HTR-8/SVneo (cell line): ENCODE data around the gene MLIP.
A peak's percentile ranks its signal among the peaks of the same experiment; 100 is the strongest.
"Not testable (repeated sequence)": the region's sequence is repeated elsewhere in the genome, so short reads cannot be mapped to it uniquely, and the experiment has no call there.

Experiments
- DNase-seq: peaks from one replicate; pipeline ENCODE4 v3.0.0; 2011; ENCODE audit warnings: low spot score, mixed read lengths; ENCODE audit not compliant: insufficient read length
- FAIRE-seq: peaks from 2 replicates; lab custom pipeline; 2011; peaks lifted over from hg19 to GRCh38; lab: Jason Lieb, UNC

MLIP gene

GRCh38 chr6:54111341-54112045, at the start of gene MLIP:
TSS of gene MLIP (plus strand) at chr6:54111443. CDS start at chr6:54111480, 37 bp downstream.
- no peak for FAIRE-seq

GRCh38 chr6:54063228-54063539, 48.1 kb upstream of the MLIP start:
- FAIRE-seq = no peak
- no peak for DNase-seq

More at GRCh38 chr6:54111341-54112045, at the start of gene MLIP:
- no peak for DNase-seq

- no peak for FAIRE-seq
- DNase-seq = no peak
Observed at GRCh38 chr6:54068694-54069093, 42.5 kb upstream of the MLIP start.

- DNase-seq (no peak), FAIRE-seq (peak; percentile 70)
Observed at GRCh38 chr6:54070025-54070424, 41.2 kb upstream of the MLIP start.

GRCh38 chr6:54071821-54072340, 39.4 kb upstream of the MLIP start:
- FAIRE-seq = no peak
- no peak for DNase-seq

GRCh38 chr6:54072635-54073313, 38.5 kb upstream of the MLIP start:
- DNase-seq = no peak
- FAIRE-seq = no peak

GRCh38 chr6:54073487-54073886, 37.8 kb upstream of the MLIP start:
- DNase-seq = no peak
- FAIRE-seq = no peak

- FAIRE-seq = no peak
- no peak for DNase-seq
Observed at GRCh38 chr6:54074109-54074508, 37.1 kb upstream of the MLIP start.

GRCh38 chr6:54074578-54075195, 36.6 kb upstream of the MLIP start:
- DNase-seq (no peak), FAIRE-seq (no peak)

GRCh38 chr6:54076159-54076789, 35.0 kb upstream of the MLIP start:
- FAIRE-seq (peak; percentile 36), DNase-seq (no peak)

GRCh38 chr6:54081499-54081898, 29.7 kb upstream of the MLIP start:
- DNase-seq, FAIRE-seq: not testable (repeated sequence)

GRCh38 chr6:54083287-54083686, 28.0 kb upstream of the MLIP start:
- FAIRE-seq = no peak
- DNase-seq = no peak

- FAIRE-seq (no peak), DNase-seq (no peak)
Observed at GRCh38 chr6:54084231-54084630, 27.0 kb upstream of the MLIP start.

GRCh38 chr6:54085047-54085446, 26.2 kb upstream of the MLIP start:
- DNase-seq = no peak
- FAIRE-seq = no peak

GRCh38 chr6:54085541-54085940, 25.7 kb upstream of the MLIP start:
- DNase-seq (no peak), FAIRE-seq (no peak)

GRCh38 chr6:54086439-54086838, 24.8 kb upstream of the MLIP start:
- DNase-seq = no peak
- no peak for FAIRE-seq

- FAIRE-seq (no peak), DNase-seq (no peak)
Observed at GRCh38 chr6:54087721-54088120, 23.5 kb upstream of the MLIP start.

GRCh38 chr6:54093326-54093948, 17.8 kb upstream of the MLIP start:
- FAIRE-seq (no peak), DNase-seq (no peak)

- FAIRE-seq (no peak), DNase-seq (no peak)
Observed at GRCh38 chr6:54094293-54094692, 16.9 kb upstream of the MLIP start.

- DNase-seq (no peak), FAIRE-seq (peak; percentile 62)
Observed at GRCh38 chr6:54094786-54095185, 16.5 kb upstream of the MLIP start.
